ENCODE measurements around the gene CRISPLD2.

CRISPLD2 gene

GRCh38 chr16:84888450-84888849, 68.7 kb downstream of the CRISPLD2 start:
- DNase-seq = no peak

- no peak for DNase-seq
These were observed 69.3 kb downstream of the CRISPLD2 start for GRCh38 chr16:84889066-84889465.

GRCh38 chr16:84890427-84890826, 70.6 kb downstream of the CRISPLD2 start:
- no peak for DNase-seq

- DNase-seq = no peak
These were observed 71.5 kb downstream of the CRISPLD2 start for GRCh38 chr16:84891149-84891795.

- no peak for DNase-seq
These were observed 72.3 kb downstream of the CRISPLD2 start for GRCh38 chr16:84892097-84892496.

GRCh38 chr16:84893467-84893848, 73.7 kb downstream of the CRISPLD2 start:
- DNase-seq = no peak

GRCh38 chr16:84893849-84894599, 74.2 kb downstream of the CRISPLD2 start:
- no peak for DNase-seq

GRCh38 chr16:84895016-84895415, 75.2 kb downstream of the CRISPLD2 start:
- no peak for DNase-seq

- DNase-seq = no peak
These were observed 77.1 kb downstream of the CRISPLD2 start for GRCh38 chr16:84896847-84897246.

- no peak for DNase-seq
These were observed 78.2 kb downstream of the CRISPLD2 start for GRCh38 chr16:84897911-84898377.

- no peak for DNase-seq
These were observed 78.7 kb downstream of the CRISPLD2 start for GRCh38 chr16:84898447-84898846.

- no peak for DNase-seq
These were observed 79.6 kb downstream of the CRISPLD2 start for GRCh38 chr16:84899414-84899813.

- no peak for DNase-seq
These were observed 86.2 kb downstream of the CRISPLD2 start for GRCh38 chr16:84905965-84906460.

- no peak for DNase-seq
These were observed 87.3 kb downstream of the CRISPLD2 start for GRCh38 chr16:84907051-84907450.

GRCh38 chr16:84907575-84907974, 87.8 kb downstream of the CRISPLD2 start:
- no peak for DNase-seq

GRCh38 chr16:84909476-84910085, 89.8 kb downstream of the CRISPLD2 start:
- no peak for DNase-seq

- no peak for DNase-seq
These were observed 91.9 kb downstream of the CRISPLD2 start for GRCh38 chr16:84911486-84912216.

GRCh38 chr16:84913315-84913714, 93.5 kb downstream of the CRISPLD2 start:
- DNase-seq = no peak

GRCh38 chr16:84914273-84914672, 94.5 kb downstream of the CRISPLD2 start:
- no peak for DNase-seq

- DNase-seq = no peak
These were observed 96.4 kb downstream of the CRISPLD2 start for GRCh38 chr16:84916178-84916577.

- DNase-seq = no peak
These were observed 97.1 kb downstream of the CRISPLD2 start for GRCh38 chr16:84916850-84917249.

- DNase-seq = no peak
These were observed 97.7 kb downstream of the CRISPLD2 start for GRCh38 chr16:84917492-84917891.

Measured in COR-L47 (cell line).